Mesendoderm (in vitro differentiated cells): ENCODE measurements around the gene NGDN.

Experiments used
- DNase-seq: peaks from one replicate; pipeline ENCODE4 v3.0.0; 2013
- H2AK5ac ChIP-seq: 2 replicates; pipeline ENCODE4 v1.6.1; 2013; ENCODE audit warnings: low read length, inconsistent platforms
- H2BK120ac ChIP-seq: 2 replicates; pipeline ENCODE4 v1.6.1; 2013; ENCODE audit warnings: low read depth, mild to moderate bottlenecking, low read length, moderate library complexity, mixed read lengths
- H2BK15ac ChIP-seq: replicated peaks from 2 replicates; pipeline ENCODE4 v1.6.1; 2013; ENCODE audit warnings: low read depth, mild to moderate bottlenecking, moderate library complexity
- H2BK5ac ChIP-seq: 2 replicates; pipeline ENCODE4 v1.6.1; 2013; ENCODE audit warnings: low read length, inconsistent platforms
- H3K18ac ChIP-seq: 2 replicates; pipeline ENCODE4 v1.6.1; 2013; ENCODE audit warnings: mild to moderate bottlenecking, low read length, mixed read lengths
- H3K23ac ChIP-seq: one replicate; pipeline ENCODE4 v1.6.1; 2013; ENCODE audit warnings: low read length
- H3K27ac ChIP-seq: 2 replicates; pipeline ENCODE4 v1.5.1; 2013; ENCODE audit warnings: low read depth, mild to moderate bottlenecking, inconsistent platforms, low read length, moderate library complexity
- H3K27me3 ChIP-seq: 2 replicates; pipeline ENCODE4 v1.6.1; 2013; ENCODE audit warnings: low read length, control low read depth, mild to moderate bottlenecking, inconsistent platforms; ENCODE audit not compliant: insufficient read depth, poor library complexity
- H3K36me3 ChIP-seq: 2 replicates; pipeline ENCODE4 v1.6.1; 2013; ENCODE audit warnings: low read length, inconsistent platforms; ENCODE audit not compliant: control insufficient read depth, insufficient read depth
- H3K4ac ChIP-seq: one replicate; pipeline ENCODE4 v1.6.1; 2013; ENCODE audit warnings: low read depth, mild to moderate bottlenecking, low read length, moderate library complexity
- H3K4me1 ChIP-seq: 2 replicates; pipeline ENCODE4 v1.6.1; 2013; ENCODE audit warnings: low read depth, low read length, inconsistent platforms; ENCODE audit not compliant: control insufficient read depth
- H3K4me2 ChIP-seq: 2 replicates; pipeline ENCODE4 v1.6.1; 2013; ENCODE audit warnings: low read length
- H3K4me3 ChIP-seq: 2 replicates; pipeline ENCODE4 v1.5.1; 2013; ENCODE audit warnings: mild to moderate bottlenecking, low read length
- H3K56ac ChIP-seq: one replicate; pipeline ENCODE4 v1.6.1; 2013; ENCODE audit warnings: low read length
- H3K79me1 ChIP-seq: 2 replicates; pipeline ENCODE4 v1.6.1; 2013; ENCODE audit warnings: low read length, inconsistent platforms
- H3K79me2 ChIP-seq: 2 replicates; pipeline ENCODE4 v1.6.1; 2013; ENCODE audit warnings: mild to moderate bottlenecking, low read length; ENCODE audit not compliant: control insufficient read depth, insufficient read depth
- H3K9ac ChIP-seq: 2 replicates; pipeline ENCODE4 v1.6.1; 2013; ENCODE audit warnings: low read length, inconsistent platforms
- H4K5ac ChIP-seq: one replicate; pipeline ENCODE4 v1.6.1; 2013; ENCODE audit warnings: low read length
- H4K8ac ChIP-seq: one replicate; pipeline ENCODE4 v1.6.1; 2013; ENCODE audit warnings: low read depth, mild to moderate bottlenecking, control low read depth, low read length, moderate library complexity
- WGBS: extraction: QIAGEN DNeasy Blood & Tissue Kit; methylation state at CpG from one replicate; pipeline ENCODE4 v1.1.7; 2013; ENCODE audit warnings: low lambda C conversion rate, missing lambda C conversion rate; ENCODE audit not compliant: insufficient coverage; ENCODE audit errors: extremely low coverage; 5-methylcytosine and 5-hydroxymethylcytosine counted together

NGDN gene

DNA sequence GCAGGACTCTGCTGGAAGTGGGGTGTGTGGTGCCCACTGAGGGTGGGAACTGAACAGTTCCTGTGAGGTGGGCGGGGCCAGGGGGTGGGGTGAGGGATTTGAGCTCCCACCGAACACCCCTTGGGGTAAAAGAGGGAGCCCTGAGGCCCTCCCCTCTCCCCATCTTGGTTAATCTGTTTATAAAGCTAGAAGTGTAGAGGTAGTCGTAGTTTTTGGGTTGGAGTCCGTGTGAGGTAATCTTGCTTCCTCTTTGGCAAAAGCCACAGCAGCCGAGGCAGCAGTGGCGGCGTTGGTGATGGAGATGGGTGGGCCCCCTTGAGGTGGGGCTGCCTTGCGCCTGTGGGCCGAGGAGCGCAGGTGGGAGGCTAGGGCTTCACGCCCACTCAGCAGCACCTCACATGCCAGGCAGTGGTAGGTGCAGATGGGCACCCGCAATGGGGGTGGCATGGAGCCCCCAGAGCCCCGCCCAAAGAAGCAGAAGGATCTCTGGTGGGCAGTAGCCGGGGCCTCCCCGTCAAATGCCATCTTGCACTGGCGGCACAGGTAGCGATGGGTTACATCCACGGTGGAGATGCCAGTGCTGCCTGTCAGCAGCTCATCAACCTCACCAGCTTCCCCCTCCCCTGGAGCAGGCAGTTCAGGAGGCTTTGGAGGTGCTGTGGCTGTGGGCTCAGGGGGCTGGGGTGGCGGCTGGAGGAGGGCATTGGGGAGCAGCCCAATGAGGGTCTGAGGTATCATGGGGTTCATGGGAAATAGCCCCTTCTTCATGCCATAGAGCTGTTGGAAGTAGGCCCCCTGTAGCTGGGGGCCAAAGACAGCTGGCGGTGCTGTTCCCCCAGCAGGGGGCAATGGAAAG, 52.5 kb downstream of the NGDN start:
- Histone ChIP-seq H3K79me1 (no peaks in the 10 kb centered on the region), H3K4me2 (no peak overlapping the region), H3K4me1 (peaks cover 7% of the 10 kb centered on the region), H2AK5ac (no peak overlapping the region), H3K18ac (no peak overlapping the region), H4K8ac (no peak overlapping the region), H3K4ac (no peak overlapping the region), H3K36me3 (peaks cover 2% of the 10 kb centered on the region), H3K4me3 (no peak overlapping the region), H2BK5ac (no peak overlapping the region), H4K5ac (no peak overlapping the region), H3K56ac (no peak overlapping the region), H3K23ac (no peak overlapping the region), H3K27ac (no peak overlapping the region), H3K27me3 (no peaks in the 10 kb centered on the region), H2BK15ac (no peak overlapping the region), H3K9ac (no peak overlapping the region), H2BK120ac (no peak overlapping the region), H3K79me2 (no peaks in the 10 kb centered on the region)
- no CpG with 5 or more reads among the region's 20 CpGs for WGBS
- DNase-seq = no peak

DNA sequence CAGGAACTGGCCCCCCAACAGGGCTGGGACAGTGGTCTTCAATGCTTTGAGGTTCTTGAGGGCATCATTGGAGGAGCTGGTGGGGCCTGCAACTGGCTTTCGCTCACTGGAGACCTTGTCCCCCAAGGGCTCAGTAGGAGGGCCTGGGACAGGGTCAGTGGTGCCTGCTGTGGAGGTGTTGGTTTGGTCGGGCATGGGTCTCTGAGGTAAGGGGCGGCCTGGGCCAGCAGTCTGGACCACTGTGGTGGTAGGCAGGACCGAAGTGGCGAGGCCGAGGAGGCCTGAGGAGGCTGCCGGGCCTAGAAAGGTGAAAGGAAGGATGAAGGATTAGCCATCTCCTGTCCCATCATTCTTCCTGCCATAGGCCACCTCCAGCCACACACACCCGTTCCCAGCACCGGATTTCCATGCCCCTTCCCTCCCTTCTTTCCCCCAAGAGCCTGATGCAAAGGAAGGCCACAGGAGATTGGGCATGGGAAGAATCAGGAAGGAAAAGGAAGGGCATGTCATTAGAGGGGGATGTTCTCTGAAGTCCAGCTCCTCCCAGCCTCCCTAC, 53.2 kb downstream of the NGDN start:
- no peak overlapping the region for H3K56ac ChIP-seq
- H2AK5ac ChIP-seq = no peak overlapping the region
- DNase-seq = no peak
- H3K18ac ChIP-seq = no peak overlapping the region
- no peaks in the 10 kb centered on the region for H3K27me3 ChIP-seq
- H3K79me1 ChIP-seq = no peaks in the 10 kb centered on the region
- peaks cover 2% of the 10 kb centered on the region for H3K36me3 ChIP-seq
- no peak overlapping the region for H3K4me3 ChIP-seq
- no peak overlapping the region for H2BK120ac ChIP-seq
- H3K23ac ChIP-seq = no peak overlapping the region
- H3K79me2 ChIP-seq = no peaks in the 10 kb centered on the region
- no peak overlapping the region for H4K8ac ChIP-seq
- H3K4ac ChIP-seq = no peak overlapping the region
- no peak overlapping the region for H4K5ac ChIP-seq
- no peak overlapping the region for H3K9ac ChIP-seq
- H3K4me2 ChIP-seq = no peak overlapping the region
- no peak overlapping the region for H3K27ac ChIP-seq
- no peak overlapping the region for H2BK5ac ChIP-seq
- no CpG with 5 or more reads among the region's 9 CpGs for WGBS
- no peak overlapping the region for H2BK15ac ChIP-seq
- H3K4me1 ChIP-seq = peaks cover 7% of the 10 kb centered on the region

- Histone ChIP-seq H3K4ac (no peak overlapping the region), H3K56ac (no peak overlapping the region), H4K5ac (no peak overlapping the region), H3K23ac (no peak overlapping the region), H3K27ac (no peak overlapping the region), H2BK120ac (no peak overlapping the region), H3K9ac (no peak overlapping the region), H2AK5ac (no peak overlapping the region), H2BK5ac (no peak overlapping the region), H4K8ac (no peak overlapping the region), H3K27me3 (no peaks in the 10 kb centered on the region), H2BK15ac (no peak overlapping the region), H3K79me2 (no peaks in the 10 kb centered on the region), H3K4me3 (no peak overlapping the region), H3K79me1 (no peaks in the 10 kb centered on the region), H3K4me2 (no peak overlapping the region), H3K4me1 (peaks cover 6% of the 10 kb centered on the region), H3K36me3 (peaks cover 2% of the 10 kb centered on the region), H3K18ac (no peak overlapping the region)
- no CpG with 5 or more reads among the region's 16 CpGs for WGBS
- no peak for DNase-seq
Measured at GRCh38 chr14:23523229-23524016, 53.9 kb downstream of the NGDN start.

- Histone ChIP-seq H2BK15ac (no peak overlapping the region), H3K18ac (no peak overlapping the region), H3K79me1 (no peaks in the 10 kb centered on the region), H3K4me1 (no peaks in the 10 kb centered on the region), H3K79me2 (no peaks in the 10 kb centered on the region), H3K4ac (no peak overlapping the region), H3K4me3 (no peak overlapping the region), H3K23ac (no peak overlapping the region), H2BK120ac (no peak overlapping the region), H3K27ac (no peak overlapping the region), H3K4me2 (no peak overlapping the region), H2BK5ac (no peak overlapping the region), H3K27me3 (no peaks in the 10 kb centered on the region), H3K36me3 (peaks cover 2% of the 10 kb centered on the region), H3K9ac (no peak overlapping the region), H4K8ac (no peak overlapping the region), H3K56ac (no peak overlapping the region), H4K5ac (no peak overlapping the region), H2AK5ac (no peak overlapping the region)
- no peak for DNase-seq
- no CpG with 5 or more reads among the region's 14 CpGs for WGBS
Measured at GRCh38 chr14:23524954-23525353, 55.5 kb downstream of the NGDN start.

DNA sequence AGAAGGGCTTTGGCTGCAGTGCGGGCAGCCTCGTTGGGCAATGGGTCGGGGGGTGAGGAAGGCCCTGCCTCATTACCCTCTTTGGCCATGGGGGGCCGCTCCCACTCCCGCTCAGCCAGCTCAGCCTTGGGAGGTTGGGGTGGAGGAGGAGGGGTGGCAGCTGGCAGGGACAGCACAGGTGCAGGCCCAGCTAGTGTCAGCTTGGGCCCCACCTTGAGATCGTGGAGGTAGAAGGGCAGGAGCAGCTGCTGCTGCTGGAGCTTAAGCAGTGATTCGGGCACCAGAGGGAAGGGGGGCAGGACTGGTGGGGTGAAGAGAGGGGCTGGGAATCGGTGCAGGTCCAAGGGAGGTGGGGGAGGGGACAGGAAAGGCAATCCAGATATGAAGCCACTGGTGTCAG, 56.1 kb downstream of the NGDN start:
- no peaks in the 10 kb centered on the region for H3K27me3 ChIP-seq
- no peak overlapping the region for H4K8ac ChIP-seq
- no peak for DNase-seq
- no CpG with 5 or more reads among the region's 8 CpGs for WGBS
- no peak overlapping the region for H3K4ac ChIP-seq
- no peak overlapping the region for H2BK5ac ChIP-seq
- no peak overlapping the region for H2AK5ac ChIP-seq
- H3K79me2 ChIP-seq = no peaks in the 10 kb centered on the region
- H3K36me3 ChIP-seq = peaks cover 2% of the 10 kb centered on the region
- no peak overlapping the region for H3K18ac ChIP-seq
- H3K9ac ChIP-seq = no peak overlapping the region
- H3K4me1 ChIP-seq = no peaks in the 10 kb centered on the region
- H4K5ac ChIP-seq = no peak overlapping the region
- no peak overlapping the region for H3K56ac ChIP-seq
- no peak overlapping the region for H2BK120ac ChIP-seq
- no peak overlapping the region for H3K27ac ChIP-seq
- H3K4me2 ChIP-seq = no peak overlapping the region
- no peaks in the 10 kb centered on the region for H3K79me1 ChIP-seq
- H2BK15ac ChIP-seq = no peak overlapping the region
- H3K23ac ChIP-seq = no peak overlapping the region
- no peak overlapping the region for H3K4me3 ChIP-seq
